ENCODE results near the gene SOX2.

GRCh38 chr3:181725131-181725731, 13.5 kb downstream of the SOX2 start:
- no peak for TF ChIP-seq SMAD3 (CRISPR knock-in tag; IDR thresholded peaks at IDR 0.05; ENCODE audit: borderline replicate concordance)
- no peak for TF ChIP-seq AFF4 (CRISPR knock-in tag; IDR thresholded peaks at IDR 0.05; ENCODE audit: borderline replicate concordance)
- no peak for TF ChIP-seq ATF2 (CRISPR knock-in tag; IDR thresholded peaks at IDR 0.05; ENCODE audit: borderline replicate concordance, low read depth)
- no peak for TF ChIP-seq STAT6 (CRISPR knock-in tag; conservative IDR thresholded peaks at IDR 0.05; ENCODE audit: low read depth)
- no peak for TF ChIP-seq ZNF317 (CRISPR knock-in tag; IDR thresholded peaks at IDR 0.05; ENCODE audit: borderline replicate concordance, low read depth)
- no peak for TF ChIP-seq CTCF (IDR thresholded peaks at IDR 0.05)
- no peak for TF ChIP-seq USF2 (CRISPR knock-in tag; IDR thresholded peaks at IDR 0.05)
- TF ChIP-seq MAX (CRISPR knock-in tag; IDR thresholded peaks at IDR 0.05): no peak; the same call in 1 of the 2 replicates

All from WTC11 (cell line).